DMS 273 (cell line): Measurements from ENCODE around the gene PTPRF.

Experiments used
- DNase-seq: peaks from one replicate; lab custom pipeline; 2025; ENCODE audit not compliant: unreplicated experiment; lab: John Stamatoyannopoulos, UW

Gene PTPRF

GRCh38 chr1:43653339-43653738 is 122.7 kb downstream of the PTPRF start:
- peak; percentile 51 for DNase-seq

DNA sequence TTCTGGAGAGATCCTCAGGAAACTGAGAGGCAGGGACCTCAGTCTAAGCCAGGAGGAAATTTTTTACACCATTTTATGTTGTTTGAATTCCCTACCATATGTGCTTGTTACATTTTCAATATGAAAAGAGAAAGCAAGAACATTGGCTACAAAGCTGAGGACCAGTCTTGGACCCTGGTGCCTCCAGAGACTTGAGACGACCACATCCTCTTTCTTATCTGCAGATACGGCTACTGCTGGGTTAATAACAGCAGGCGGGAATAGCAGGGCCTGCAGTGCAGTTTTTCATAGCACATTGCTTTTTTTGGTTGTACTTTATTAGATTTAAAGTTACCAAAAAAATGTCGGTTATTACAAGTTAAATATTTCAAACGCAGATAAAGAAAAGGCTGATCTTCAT is 123.2 kb downstream of the PTPRF start:
- no peak for DNase-seq

- no peak for DNase-seq
Observed at GRCh38 chr1:43655953-43656352, 125.3 kb downstream of the PTPRF start.

DNA sequence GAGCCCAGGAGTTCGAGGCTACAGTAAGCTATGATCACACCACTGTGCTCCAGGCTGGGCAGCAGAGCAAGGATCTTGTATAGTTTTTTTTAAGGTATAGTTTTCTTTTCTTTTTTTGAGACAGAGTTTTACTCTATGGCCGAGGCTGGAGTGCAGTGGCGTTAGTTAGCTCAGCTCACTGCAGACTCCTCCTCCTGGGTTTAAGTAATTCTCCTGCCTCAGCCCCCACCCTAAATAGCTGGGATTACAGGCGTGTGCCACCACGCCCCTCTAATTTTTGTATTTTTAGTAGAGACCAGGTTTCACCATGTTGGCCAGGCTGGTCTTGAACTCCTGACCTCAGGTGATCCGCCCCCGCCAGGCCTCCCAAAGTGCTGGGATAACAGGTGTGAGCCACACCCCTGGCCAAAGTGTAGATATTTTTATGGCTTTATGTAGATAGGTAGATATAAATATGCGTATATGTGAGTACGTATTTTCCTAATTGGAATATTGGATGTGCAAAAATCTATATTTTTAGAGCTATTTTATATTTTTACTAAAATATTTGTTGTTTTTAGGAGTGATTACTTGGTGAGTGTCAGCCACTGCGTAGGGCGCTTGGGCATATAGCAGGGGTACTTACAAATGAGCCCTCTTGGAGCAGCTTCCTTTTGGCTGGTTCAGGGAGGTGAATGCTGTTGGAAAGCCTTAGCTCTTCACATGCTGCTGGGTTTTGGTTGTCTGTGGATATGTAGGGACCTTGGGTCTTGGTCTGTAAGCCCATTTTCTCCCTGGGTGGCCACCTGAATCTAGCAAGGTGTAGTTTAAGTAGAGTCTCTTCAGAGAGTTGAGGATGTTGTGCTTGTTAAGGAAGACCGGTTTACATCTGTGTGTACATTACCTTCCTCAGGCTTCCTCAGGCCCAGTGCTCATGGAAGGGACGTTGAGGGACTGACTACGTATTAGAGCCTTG is 128.8 kb downstream of the PTPRF start:
- no peak for DNase-seq

GRCh38 chr1:43660355-43660754 is 129.7 kb downstream of the PTPRF start:
- no peak for DNase-seq

- DNase-seq = no peak
Observed at GRCh38 chr1:43664369-43664768, 133.7 kb downstream of the PTPRF start.

DNA sequence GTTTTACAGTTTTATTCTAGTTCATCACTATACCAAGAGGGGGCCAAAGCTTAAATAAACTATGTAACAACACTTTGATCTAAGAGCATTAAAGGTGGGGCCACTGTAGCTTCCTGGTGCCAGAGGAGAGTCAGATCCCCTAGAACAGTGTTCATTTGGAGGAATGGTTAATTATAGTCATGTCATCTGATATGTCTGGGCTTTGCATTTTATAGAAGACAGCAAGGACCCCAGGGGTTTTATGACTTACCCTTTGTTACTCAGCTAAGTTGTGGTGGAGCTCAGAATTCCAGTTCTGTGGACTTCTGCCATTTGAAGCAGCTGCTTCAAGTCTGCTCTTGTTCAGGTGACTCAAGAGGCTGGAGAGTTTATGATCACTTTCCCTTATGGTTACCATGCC is 135.9 kb downstream of the PTPRF start:
- DNase-seq = no peak

DNA sequence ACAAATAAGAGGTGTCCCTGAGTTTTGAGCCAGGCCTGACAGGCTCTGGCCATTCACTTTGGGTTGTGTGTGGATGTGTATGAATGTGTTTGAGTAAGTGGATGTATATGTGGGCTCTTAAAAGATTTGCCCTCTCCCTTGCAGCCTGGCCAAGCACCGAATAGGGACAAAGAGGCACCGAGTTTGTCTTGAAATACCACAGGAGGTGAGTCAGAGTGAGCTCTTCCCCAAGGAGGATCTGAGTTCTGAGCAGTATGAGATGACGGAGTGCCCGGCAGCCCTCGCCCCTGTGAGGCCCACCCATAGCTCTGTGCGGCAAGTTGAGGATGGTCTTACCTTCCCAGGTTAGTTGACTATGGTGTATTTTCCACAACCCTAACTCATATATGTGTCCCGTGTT is 138.3 kb downstream of the PTPRF start:
- no peak for DNase-seq

- DNase-seq = no peak
Observed at GRCh38 chr1:43669878-43670277, 139.2 kb downstream of the PTPRF start.

DNA sequence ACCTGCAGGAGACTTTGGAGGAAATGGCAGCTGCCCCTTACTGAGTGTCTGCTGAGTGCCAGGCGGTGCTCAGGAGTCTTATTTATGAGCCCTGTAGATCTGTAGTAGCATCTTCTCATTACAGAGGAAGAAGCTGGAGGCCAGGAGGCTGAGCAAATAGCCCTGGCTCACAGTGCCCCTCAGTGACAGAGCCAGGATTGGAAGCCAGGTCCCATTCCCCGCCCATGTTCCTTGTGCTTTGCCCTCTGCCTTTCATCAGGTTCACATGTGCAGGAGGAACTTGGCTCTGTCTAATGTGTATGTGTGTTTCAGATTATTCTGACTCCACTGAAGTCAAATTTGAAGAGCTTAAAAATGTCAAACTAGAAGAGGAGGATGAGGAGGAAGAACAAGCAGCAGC is 140.5 kb downstream of the PTPRF start:
- no peak for DNase-seq

GRCh38 chr1:43671626-43672330 is 141.1 kb downstream of the PTPRF start:
- no peak for DNase-seq

DNA sequence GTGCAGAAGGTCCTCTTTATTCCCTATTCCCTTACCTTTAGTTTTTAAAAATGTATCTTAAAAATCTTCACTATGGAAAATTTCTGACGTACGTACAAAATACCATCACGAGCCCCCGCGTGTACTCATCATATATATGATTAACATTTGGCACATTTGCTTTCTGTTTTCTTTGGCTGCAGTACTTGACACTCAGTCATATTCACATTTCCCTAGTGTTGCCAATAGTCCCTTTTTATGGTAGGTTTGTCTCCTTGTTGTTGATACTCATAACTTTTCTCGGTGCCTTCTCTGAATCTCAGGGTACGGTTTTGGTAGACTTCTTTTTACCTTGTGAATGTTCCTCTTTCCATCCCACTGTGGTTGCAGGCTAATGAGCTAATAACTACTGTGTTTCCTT is 142.6 kb downstream of the PTPRF start:
- no peak for DNase-seq
